ENCODE data around the gene MTARC2.
"Not testable (repeated sequence)": the region's sequence is repeated elsewhere in the genome, so short reads cannot be mapped to it uniquely, and the experiment has no call there.

The MTARC2 gene

DNA sequence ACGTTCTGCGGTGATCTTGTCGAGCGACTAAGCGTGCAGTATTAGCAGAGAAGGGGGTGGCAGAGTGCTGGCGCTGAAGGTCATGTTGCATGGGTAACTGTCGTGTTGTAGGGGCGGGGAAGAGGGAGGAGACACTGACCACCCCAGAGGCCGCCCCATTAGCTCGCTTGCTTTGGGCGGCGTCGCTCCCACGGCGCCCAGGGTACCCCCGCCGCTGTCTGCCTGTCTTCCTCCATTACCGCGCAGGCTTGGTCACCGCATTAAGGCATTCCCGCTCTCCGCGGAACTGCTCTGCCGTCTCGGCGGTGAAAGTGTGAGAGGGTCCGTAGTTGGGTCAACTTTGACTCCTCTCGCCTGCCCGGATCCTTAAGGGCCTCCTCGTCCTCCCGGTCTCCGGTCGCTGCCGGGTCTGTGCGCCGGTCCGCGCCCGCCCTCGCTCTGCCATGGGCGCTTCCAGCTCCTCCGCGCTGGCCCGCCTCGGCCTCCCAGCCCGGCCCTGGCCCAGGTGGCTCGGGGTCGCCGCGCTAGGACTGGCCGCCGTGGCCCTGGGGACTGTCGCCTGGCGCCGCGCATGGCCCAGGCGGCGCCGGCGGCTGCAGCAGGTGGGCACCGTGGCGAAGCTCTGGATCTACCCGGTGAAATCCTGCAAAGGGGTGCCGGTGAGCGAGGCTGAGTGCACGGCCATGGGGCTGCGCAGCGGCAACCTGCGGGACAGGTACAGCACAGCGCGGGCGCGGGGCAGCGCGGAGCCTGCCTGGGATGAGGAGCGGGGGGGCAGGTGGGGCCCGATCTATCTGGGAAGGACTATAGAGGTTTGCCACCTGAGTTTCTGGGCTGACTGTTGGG is at the start of gene MTARC2:
Gene MTARC2, plus strand, starts transcription at position 234 of the 846 bp plus-strand sequence. Its CDS starts 210 bp downstream, at position 444.
- DNase-seq, result peak; percentile 57

DNA sequence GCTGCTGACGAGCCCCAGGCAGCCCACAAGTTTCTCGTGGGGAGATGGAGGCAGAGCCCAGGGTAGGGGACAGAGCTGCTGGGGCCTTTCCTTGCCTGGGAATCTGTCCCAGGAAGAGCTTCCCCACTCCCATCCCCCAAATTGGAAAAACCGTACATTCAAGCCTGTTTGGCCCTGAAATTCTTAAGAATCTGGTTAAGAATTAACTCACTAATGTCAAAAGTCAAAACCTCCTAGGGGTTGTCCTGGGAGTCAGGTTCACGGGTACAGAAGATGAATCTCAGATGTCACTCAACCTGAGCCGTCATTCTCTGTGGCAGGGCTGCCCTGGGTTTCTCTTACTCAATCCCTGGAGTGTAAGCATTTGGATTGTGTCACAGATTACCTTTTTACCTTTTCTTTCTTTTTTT is 49.5 kb upstream of the MTARC2 start:
- no peak for DNase-seq

DNA sequence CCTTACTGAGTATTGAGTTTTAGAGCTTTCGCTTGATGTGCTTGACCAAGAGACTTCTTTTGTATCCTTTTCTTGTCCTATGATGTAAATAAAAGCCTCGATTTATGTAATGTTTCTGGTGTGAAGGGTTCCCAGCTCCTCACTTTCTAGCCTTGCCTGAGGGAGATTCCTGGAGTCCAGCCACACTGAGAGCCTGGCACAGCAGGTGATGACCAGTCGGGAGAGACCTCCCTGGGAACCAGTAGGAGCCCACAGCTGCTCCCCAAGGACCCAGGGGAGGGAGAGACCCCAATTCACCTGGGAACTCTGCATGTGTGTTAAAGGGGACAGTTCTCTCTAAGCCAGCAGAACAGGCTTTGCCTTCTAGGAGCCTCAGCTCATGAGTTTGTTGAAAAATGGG is 49.1 kb upstream of the MTARC2 start:
- no peak for DNase-seq

DNA sequence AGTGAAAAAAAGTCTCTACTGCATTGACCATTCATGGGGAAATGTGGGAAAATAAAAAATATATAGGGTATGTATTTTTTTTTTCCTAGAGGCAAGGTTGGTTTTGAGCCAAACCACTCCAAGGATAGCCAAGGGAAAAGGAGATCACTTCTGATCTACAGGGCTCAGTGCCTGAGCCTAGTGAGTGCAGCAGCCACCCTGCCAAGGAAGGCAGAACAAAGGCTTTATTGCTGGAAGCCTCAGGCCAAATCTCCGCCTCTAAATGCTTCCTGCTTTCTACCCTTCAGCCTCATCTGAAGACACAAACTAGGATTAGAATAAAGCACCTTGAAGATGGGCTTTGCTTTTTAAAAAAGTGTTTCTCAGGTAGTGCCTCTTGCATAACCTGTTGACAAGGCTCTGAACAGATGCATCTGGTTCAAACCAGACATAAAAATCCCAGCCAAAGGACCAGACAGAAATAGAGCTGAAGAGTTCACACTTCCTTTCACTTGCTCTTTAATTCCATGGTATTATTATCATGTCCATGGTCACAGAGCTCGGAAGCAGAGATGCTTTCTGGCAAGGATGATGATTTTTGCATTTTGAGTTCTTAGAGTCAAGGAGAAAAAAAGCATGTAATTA is 47.5 kb upstream of the MTARC2 start:
- DNase-seq, result no peak

DNA sequence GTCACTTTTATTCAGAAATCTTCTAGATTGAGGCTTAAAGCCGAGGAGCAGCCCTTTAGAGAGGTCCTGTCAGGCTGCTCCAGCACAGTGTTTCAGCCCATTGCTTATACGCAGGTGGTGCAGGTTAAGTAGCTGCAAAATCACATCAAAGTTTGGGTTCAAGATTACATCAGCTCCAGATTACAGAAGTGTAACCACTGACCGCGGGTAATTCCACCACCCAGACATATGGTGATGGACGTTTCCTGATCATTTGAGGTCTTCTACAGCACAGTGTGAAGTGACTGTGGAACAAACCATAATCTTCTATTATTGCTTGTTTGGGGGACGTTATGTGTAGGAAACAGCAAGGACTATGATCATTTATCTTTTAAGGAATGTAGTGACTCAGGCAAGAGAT is 46.1 kb upstream of the MTARC2 start:
- no peak for DNase-seq

DNA sequence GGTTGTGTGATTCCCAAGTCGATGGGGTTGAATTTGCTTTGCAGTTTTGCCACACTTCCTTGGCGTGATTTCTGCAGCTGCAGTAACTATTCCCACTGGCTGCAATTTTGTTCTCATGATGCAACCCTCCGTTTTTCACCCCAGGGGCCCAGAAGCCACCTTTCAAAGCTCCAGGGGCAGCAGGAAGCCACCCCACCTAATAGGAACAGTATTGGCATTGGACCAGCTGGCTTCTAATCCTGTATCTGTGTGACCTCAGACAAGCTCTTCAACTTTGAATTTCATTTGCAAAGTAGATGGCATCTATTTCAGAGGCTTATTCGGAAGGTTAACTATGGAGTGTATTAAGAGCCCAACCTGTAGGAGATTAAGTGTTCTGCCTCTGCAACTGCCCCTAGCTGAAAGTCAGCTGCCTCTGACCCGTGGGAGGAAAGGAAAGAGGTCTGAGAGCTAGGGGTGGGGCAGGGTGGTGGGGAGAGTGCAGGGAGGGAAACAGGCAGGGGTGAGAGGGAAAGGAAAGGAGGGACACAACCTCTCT is 45.3 kb upstream of the MTARC2 start:
- no peak for DNase-seq

DNA sequence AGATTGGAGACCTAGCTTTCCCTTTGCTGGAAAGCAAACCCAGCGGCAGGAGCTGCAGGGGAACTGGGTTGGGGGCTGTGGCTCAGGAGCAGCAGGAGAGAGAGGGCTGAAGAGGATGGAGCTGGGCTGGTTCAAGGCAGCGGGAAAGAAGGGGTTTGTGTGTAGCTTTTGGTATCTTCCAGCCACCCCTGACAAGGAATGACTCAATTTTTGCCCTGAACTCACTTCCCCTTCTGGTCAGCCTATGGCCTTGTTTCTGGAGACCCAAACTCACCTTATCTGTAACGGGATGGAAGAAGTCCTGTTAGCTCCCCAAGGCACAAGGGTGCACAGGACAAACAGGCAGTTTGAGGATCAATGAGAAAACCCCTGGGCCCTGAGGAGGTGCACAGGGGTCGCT is 44.8 kb upstream of the MTARC2 start:
- peak; percentile 21 for DNase-seq

DNA sequence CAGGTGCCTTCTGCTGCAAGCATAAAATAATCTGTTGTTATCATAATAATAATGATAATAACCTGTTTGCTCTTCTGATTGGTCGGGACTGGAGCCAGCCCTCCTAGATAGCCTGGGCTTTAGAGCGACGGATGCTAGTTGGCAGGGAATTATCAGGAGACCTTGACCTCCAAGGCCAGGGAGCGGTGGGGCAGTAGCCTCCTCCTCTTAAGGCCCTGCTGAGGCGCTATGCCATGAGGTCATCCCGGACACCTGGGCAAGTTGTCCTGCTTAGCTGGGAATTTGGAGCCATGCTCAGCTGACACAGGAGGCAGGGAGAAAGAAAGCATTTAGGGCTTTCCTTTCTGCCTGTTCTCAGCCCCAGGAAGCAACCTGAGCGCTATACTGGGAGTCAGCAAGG is 42.3 kb upstream of the MTARC2 start:
- DNase-seq, result no peak

DNA sequence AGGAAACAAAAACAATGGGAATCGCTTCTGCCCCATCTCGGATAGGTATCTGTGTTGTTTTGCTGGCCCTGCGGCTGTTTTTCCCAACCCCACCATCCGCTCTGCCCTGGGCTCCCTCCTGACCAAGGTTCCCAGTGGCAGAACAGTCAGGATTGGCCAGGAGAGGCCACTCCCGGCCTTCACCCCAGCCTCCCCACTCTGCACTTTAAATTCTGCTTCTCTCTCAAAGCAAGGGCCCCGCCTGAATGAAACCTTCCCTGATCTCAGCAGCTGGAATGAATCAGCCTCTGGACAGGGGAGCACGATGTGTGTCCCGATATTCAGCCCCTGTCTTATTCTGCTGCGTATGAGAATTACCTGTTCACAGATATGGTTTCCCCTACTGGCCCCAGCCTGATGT is 41.6 kb upstream of the MTARC2 start:
- no peak for DNase-seq

DNA sequence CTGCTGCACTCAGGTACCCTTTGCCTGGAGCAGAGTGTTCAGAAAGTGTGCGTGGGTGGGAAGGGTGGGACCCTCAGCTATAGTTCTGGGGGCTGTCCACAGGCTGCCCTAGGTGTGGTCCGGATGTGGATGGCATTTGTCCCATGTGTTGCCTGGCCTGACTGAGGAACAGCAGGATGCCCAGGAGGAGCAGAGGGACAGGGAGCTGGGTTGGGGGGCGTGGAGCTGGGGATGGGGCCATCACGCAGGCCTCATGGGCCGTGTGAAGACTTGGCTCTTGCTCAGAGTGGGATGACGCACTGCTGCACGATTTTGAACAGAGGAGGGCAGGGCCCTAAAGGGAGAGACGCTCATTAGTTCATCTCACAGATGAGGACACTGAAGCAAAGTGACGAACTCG is 41.0 kb upstream of the MTARC2 start:
- no peak for DNase-seq

DNA sequence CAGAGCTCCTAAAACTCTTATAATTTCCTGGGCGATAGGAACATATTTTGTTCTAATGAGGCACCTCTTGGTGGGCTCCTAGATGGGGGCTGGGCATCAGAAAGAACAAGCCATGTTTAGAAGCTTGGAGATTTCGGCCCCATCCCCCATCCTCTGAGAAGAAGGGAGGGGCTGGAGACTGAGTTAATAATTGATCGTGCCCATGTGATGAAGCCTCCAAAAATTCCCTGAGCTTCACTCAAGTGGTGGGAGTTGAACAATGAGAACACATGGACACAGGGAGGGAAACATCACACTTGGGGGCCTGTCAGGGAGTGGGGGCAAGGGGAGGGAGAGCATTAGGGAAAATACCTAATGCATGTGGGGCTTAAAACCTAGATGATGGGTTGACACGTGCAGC is 39.9 kb upstream of the MTARC2 start:
- no peak for DNase-seq

DNA sequence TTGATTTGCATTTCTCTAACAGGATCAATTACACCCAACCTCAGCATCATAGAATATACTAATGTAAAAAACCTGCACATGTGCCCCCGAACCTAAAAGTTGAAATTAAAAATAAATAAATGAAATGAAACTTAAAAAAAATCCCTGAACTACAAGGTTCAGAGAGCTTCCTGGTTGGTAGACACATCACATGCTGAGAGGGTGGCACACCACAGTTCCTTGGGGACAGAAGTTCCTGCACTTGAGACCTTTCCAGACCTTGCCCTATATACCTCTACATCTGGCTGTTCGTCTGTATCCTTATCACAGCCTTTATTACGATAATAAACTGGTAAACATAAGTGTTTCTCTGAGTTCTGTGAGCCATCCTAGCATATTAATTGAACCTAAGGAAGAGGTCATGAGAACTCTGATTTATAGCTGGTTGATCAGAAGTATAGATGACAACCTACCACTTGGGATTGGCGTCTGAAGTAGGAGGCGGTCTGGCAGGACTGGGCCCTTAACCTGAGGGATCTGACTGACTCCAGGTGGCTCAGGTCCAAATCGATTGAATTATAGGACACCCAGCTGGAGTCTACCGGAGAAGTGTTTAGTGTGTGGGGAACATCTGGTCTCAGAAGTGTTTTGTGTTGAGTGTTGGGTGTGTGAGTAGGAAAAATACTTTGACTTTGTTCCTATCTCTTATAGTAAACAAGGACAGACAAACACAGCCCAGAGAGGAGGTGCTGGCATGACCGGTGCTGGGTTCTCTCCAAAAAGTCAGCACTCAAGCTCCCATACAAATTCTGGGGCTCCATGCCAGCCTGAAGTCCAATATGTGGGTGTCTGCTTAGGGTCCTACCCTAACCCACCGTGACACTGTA is 39.0 kb upstream of the MTARC2 start:
- DNase-seq, result no peak

DNA sequence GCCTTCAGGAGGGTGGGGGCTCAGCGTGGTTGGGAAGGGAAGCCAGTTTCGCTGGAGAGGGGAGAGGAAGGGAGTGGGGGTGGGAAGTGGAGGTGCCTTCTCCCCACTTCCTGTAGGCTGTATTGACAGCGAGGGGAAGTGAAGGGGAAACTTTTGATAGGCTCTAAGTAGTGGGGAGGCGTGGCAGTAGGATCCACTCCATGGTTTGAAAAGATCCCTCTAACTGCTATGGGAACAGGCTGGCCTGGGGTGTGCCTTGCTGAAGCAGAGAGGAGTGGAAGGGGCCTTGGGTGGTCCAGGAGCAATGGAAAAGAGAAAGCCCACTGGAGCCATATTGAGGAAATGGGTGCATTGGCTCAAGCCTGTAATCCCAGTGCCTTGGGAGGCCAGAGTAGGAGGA is 37.8 kb upstream of the MTARC2 start:
- DNase-seq, result no peak

DNA sequence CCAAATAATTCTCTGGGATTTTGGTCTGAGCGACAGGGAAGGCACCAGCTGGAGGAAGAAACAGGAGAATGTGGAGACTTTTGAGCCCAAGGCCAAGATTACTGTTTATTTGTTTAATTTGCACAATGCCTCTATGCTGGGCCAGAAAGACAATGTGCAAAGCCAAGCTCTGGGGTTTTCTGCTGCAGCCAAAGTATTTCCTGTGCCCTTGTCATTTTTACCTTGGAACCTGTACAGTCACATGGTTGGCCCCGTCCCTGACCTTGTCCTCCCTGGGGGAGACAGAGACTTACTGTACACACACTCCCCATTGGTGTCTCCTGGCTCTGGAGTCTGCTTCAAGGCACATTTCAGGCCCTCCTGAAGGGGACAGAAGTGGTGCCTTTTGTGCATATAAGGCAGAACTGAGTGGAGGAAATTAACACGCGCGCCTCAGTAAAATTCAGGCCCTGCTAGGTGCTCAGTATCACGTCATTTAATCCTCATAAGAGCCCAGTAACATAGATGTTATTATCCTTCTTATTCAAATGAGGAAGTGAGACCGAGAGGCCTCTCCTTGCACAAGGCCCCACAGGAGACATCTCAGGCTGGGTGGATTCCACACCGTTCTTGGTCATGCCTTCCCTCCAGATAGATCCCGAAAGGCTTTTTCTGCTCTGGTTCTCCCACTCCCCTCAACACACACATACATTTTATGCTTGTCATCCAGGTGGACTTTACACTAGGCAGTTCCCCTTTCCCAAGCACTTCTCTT is 36.9 kb upstream of the MTARC2 start:
- peak; percentile 62 for DNase-seq

DNA sequence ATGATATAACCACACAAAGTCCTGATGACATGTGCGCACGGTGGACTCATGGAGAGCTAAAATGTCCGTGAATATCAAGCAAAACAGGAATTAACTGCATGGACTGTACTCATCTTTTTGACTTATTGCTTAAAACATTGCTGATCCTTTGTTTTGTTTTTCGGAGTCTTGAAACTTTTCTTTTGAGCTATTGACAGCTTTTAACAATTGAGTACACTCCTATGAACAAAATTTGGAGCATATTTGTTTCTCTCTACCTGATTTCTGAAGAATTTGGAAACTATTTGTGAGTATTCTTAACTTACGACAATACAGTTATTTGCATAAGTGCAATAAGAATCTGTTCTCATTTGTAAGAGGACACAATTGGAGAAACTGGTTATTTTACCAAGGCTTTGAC is 32.1 kb upstream of the MTARC2 start:
- not testable (repeated sequence) for DNase-seq

DNA sequence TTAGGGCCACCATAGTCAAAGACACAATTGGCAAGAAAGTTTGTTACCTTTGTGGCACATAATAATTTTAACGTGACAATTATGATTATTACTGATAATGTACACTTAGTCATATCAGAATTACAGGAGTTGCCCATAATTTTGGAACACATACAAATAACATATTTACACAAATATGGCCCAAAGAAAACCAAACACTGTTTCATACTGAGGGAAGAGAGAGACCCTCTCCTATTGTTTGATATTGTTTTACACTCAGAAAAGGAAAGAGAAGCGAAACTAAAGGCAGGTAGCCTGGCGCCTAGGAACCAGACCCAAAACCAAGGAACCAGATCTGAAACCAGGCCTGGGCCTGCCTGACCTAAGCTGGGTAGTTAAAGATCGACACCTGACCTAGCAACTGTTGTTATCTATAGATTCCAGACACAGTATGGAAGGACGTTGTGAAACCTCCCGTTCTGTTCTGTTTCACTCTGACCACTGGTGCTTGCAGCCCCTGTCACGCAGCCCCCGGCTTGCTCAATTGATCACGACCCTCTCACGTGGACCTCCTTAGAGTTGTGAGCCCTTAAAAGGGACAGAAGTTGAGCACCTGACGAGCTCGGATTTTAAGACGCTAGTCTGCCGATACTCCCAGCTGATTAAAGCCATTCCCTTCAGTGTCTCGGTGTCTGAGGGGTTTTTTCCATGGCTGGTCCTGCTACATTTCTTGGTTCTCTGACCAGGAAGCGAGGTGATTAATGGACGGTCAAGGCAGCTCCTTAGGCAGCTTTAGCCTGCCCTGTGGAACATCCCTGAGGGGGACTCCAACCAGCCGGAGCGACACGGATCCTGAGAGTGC is 30.1 kb upstream of the MTARC2 start:
- no peak for DNase-seq

DNA sequence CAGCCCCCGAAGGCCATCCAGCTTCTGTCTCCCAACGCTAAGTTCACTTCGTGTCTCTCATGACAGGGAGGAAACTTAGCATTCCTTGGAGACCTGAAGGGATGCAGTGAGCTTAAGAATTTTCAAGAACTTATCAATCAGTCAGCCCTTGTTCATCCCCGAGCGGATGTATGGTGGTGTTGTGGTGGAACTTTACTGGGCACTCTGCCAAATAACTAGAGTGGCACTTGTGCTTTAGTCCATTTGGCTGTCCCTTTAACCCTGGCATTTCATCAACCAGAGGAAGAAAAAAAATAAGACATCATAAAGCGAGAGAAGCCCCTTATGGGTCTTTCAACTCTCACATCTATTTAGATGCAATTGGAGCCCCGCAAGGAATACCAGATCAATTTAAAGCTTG is 26.9 kb upstream of the MTARC2 start:
- DNase-seq, result not testable (repeated sequence)

DNA sequence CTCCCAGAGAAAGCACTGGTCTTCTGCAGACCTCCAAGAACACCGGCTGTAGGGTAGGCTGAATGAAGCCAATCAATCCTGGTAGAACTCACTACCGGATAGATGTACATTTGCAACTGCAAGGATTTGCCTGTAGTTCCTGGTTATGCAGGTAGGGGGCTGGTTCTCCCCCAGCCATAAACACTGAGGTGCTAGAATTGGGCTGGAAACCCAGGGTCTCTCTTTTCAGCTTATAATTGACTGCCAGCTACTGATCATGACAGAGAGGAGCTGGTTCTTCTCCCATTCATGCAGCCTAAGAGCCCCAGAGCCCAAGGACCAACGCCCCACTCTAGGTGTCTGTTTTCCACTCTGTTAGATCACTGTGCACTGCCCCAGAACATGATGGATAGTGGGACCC is 21.5 kb upstream of the MTARC2 start:
- no peak for DNase-seq

DNA sequence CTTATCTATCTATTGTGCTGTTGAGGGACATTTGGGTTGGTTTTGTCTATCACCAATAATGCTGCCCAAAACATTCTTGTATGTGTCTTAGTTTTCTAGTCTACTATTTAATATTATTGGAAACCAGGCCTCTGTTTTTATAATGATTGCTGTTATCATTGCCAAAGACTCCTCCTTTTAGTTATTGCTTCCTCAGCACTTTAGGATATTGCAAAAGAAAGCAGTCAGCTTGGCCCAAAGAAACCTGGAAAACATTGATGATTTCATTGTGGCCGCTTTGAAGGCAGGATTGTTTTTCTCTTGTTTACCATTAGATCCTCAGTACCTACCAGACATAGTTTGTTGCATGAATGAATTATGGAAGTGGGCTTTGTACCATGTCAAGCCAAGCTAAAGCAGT is 20.6 kb upstream of the MTARC2 start:
- DNase-seq, result no peak

DNA sequence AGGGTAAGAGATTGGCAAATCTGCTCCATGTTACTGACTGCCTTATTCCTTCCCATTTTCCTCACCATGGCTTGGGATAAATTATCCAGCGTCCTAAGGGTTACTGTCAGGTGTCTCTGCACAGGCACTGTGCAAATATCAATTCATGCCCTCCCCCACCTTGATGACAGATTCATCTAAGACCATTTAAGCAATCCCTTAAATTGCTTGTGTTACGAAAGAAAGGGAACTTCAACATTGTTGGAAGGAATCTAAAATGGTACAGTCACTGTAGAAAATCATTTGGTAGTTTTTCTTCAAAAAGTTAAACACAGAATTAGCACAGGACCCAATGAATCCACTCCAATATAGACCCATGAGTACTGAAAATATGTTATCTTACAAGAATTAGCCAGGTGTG is 17.6 kb upstream of the MTARC2 start:
- DNase-seq, result peak; percentile 19

DNA sequence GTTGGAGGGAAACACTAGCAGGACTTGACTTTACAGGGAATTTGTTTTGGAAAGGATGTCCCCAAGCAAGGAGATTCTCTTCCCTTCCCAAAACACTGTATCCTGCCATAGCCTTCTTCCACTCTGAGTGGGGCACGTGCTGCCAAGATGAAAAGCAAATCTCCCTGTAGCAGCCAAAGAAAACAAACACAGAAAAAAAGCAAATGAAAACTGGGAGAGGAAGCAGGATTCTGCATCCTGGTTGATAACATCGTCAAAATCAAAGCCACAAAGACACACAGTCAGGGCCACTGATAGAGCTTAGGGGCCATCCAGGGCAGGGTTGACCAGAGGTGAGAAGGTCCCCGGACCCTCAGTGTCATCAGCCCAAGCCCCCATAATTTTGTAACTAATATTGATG is 16.0 kb upstream of the MTARC2 start:
- DNase-seq, result no peak

DNA sequence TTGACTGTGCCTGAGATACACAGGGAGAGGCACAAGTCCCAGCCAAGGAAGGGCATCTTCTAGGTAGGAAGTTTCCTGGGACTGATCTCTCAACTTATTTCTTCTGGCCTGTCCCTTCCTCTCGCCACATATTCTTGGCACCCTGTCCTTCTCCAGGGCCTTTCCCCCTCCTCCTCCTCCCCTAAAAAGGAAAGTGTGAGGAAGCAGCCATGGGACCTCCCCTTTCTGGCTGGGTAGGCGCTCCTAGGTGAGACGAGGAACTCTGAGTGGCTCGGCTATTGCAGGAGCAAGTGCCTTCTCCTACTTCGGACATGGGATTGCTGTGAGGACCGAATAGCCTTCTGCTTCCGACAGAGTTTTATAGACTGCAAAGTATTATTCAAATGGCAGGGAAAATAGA is 15.5 kb upstream of the MTARC2 start:
- DNase-seq, result no peak
